NCI-H2107 treated with DMSO at 0.1 percent for 48 hours (cell line): ENCODE results near the gene PTCRA.
"Not testable (repeated sequence)": the region's sequence is repeated elsewhere in the genome, so short reads cannot be mapped to it uniquely, and the experiment has no call there.

Source experiments
- DNase-seq: peaks from one replicate; lab custom pipeline; 2025; ENCODE audit not compliant: unreplicated experiment; lab: John Stamatoyannopoulos, UW

Gene PTCRA

DNA sequence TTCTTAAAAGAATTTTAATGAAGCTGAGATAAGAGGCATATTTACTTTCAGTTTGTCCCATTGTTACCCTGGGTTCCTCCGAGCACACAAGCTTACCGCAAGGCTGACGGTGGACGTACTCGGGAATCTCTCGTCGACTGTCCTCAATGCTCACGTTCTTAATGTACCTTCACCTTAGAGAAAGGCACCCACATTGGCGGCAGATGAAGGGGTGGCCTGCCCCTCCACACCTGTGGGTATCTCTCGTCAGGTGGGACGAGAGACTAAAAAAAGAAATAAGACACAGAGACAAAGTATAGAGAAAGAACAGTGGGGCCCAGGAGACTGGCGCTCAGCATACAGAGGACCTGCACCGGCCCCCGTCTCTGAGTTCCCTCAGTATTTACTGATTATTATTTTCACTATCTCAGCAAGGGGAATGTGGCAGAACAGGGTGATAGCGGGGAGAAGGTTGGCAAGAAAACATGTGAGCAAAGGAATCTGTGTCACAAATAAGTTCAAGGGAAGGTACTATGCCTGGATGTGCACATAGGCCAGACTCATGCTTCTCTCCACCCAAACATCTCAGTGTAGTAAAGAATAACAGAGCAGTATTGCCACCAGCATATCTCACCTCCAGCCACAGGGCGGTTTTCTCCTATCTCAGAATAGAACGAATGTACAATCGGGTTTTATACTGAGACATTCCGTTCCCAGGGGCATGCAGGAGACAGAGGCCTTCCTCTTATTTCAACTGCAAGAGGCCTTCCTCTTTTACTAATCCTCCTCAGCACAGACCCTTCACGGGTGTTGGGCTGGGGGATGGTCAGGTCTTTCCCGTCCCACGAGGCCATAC is 13.2 kb upstream of the PTCRA start:
- not testable (repeated sequence) for DNase-seq

DNA sequence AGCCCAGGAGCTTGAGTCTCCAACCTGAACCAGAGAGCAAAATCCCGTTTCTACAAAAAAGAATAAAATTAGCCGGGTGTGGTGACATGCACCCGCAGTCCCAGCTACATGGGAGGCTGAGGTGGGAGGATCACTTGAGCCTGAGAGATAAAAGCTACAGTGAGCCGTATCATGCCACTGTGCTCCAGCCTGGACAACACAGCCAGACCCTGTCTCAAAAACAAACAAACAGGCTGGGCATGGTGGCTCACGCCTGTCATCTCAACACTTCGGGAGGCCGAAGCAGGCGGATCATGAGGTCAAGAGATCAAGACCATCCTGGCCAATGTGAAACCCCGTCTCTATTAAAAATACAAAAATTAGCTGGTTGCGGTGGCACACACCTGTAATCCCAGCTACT is 11.4 kb upstream of the PTCRA start:
- DNase-seq = no peak

DNA sequence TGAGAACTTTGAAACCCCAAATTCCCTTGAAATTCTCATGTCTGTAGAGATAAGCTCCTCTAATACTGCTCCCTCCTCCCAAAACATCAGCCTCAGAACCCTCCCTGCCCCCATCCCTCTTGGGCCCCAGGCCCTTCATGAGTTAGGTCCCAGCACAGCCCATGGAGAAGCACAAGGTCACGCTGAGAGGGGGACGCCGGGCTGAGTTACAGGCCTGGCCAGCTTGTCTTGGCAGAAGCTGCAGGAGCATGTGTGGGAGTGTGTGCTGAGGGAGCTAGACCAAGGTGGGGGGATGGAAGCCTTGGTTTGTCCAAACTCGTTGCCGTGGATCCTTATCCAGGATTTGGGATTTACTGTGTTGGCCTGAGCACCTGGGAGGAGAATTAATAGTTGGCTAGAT is 8.5 kb upstream of the PTCRA start:
- DNase-seq = no peak

DNA sequence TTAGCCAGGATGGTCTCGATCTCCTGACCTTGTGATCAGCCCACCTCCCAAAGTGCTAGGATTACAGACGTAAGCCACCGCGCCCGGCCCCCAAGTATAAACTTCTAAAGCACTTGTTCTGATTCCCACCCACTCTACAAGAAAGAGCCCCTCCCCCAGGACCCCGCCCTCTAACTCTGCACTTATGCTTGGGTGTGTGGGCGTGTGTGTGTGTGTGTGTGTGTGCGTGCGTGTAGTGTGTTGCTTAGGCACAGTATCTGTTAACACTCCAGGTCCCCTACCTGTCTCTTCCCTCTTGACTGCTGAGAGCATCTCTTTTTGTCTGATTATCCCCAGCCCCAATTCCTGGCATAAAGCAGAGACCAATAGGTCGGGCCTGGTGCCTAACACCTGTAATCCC is 6.0 kb upstream of the PTCRA start:
- no peak for DNase-seq

DNA sequence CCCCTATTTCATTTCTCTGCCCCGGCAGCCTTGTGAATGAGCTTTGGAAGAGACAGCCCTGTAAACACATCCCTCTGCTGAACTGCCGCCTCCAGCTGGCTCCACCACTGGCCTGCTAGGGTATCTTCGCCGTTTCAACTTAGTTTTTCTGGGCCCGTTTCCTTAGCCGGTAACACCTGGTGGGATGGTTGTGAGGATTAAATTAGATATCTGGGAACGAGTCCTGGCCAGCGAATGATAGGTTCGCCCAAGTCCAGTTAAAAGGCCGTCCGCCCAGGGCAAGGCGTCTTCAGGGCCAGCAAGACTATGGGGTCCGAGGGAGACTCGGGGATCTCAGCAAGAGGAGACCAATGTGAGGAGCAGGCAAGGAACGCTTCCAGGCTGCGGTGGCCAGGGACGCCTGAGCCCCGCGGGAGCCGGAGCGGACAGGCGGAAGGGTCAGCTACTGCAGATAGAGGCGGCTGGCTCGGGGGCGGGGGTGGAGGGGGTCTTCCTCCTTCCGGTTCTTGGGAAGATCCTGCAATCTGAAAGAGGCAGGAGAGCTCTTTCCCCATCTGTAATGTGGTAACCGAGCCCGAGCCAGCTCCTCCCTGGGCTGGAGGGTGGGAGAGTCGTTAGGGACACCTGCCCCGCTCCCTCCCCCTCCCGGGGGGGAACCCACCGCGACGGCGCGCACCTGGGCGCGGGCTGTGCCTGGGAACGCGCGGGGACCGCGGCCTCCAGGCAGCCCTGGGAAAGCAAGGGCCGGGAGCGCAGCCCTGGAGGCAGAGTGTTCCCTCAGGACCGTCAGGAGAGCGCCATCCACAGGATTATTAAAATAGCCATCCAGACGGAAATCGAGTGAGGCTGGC is 4.5 kb upstream of the PTCRA start:
- no peak for DNase-seq

DNA sequence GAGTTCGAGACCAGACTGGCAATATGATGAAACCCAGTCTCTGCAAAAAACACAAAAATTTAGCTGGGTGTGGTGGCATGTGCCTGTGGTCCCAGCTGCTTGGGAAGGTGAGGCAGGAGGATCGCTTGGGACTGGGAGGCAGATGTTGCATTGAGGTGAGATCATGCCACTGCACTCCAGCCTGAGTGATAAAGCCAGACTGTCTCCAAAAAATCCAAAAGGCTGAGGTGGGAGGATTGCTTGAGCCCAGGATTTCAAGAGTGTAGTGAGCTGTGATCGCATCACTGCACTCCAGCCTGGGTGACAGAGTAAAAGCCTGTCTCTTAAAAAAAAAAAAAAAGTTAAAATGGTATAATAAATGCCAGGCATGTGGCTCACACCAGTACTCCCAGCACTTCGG is 1.3 kb upstream of the PTCRA start:
- DNase-seq = no peak

DNA sequence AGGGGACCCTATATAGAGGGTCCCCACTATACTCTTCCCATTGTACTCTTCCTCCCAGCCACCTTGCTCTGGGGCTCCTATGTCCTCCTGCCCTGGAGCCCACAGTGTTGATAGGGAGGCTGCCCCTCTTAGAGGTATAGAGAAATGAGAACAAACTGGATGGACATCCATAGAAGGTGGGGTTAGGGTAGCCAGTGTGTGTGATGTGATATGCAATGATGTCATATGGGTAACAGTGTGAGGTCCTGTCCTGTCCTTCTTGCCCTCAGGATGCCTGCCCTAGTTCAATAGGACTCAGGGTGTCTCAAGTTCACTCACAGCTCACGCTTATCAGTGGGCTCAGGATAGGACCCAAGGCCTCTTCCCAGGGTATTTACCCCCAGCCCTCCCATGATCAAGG is 435 bp downstream of the PTCRA start:
- DNase-seq = no peak

DNA sequence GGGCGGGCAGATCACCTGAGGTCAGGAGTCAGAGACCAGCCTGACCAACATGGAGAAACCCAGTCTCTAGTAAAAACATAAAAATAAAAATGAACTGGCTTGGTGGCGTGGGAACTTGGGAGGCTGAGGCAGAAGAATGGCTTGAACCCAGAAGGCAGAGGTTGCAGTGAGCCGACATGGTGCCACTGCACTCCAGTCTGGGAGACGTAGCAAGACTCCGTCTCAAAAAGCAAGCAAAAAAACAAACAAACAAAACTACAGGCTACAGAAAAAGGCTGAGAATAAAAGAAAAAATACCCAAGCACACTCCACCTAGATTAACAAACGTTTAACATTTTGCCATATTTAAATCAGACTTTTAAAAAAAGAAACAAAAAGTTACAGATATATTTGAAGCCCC is 5.9 kb downstream of the PTCRA start:
- no peak for DNase-seq

DNA sequence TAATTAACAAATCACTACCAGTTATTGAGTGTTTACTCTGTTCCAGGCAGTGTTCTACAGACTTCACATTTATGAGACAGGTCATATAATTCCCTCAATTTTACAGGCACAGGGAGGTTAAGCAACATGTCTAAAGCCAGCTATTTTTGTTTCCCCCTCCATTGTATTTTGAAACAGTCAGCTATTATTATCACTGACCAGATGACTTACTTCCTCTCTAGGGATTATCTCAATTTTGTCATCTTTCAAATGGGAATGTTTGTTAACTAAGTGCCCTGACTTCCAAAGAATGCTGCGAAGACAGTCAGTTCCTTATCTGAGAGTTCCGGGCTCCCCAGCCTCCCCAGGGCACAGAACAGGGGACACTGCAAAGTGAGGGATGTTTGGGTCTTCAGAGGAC is 7.8 kb downstream of the PTCRA start:
- no peak for DNase-seq

DNA sequence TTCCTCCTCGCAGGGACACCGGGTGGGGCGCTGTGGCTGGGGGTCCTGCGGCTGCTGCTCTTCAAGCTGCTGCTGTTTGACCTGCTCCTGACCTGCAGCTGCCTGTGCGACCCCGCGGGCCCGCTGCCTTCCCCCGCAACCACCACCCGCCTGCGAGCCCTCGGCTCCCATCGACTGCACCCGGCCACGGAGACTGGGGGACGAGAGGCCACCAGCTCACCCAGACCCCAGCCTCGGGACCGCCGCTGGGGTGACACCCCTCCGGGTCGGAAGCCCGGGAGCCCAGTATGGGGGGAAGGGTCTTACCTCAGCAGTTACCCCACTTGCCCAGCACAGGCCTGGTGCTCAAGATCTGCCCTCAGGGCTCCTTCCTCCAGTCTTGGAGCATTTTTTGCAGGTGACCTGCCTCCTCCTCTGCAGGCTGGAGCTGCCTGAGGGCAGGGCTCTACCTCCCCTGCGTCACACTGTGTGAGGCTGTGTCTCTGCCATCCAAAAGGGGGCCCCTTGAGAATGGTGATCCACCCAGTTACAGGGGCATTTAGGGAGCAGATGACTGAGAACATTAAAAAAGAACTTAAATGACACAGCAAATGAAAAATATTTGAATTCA is 9.5 kb downstream of the PTCRA start:
- DNase-seq = no peak

DNA sequence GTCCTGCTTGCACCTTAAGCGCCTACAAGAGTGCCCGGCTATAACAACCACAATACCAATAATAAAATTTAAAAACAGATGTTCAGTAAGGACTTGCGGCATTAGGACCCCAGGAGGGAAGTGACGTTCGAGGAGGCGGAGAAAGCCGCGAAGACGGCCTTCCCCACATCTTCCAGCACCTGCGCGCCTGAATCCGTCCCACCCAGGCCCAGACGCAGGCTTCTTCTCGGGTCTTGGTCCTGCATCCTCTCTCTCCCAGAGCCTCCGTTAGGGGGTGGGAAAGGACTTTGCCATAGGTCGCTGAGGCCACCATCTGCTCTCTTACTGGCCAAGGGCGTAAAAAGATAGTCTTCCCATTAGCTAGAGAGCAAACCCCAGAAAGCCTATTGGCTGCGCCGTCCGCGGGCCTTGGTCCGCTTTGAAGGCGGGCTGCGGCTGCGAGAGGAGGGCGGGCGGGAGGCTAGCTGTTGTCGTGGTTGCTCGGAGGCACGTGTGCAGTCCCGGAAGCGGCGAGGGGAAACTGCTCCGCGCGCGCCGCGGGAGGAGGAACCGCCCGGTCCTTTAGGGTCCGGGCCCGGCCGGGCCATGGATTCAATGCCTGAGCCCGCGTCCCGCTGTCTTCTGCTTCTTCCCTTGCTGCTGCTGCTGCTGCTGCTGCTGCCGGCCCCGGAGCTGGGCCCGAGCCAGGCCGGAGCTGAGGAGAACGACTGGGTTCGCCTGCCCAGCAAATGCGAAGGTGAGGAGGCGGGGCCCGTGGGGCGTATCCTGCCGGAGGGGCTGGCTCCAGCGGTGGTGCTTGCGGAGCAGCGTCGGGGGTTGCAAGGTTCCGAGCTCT is 13.3 kb downstream of the PTCRA start, which contains the start of gene CNPY3:
Gene CNPY3 (plus strand): TSS at position 495 of the 835 bp plus-strand sequence. CDS start 91 bp downstream, at position 586.
- peak; percentile 94 for DNase-seq

DNA sequence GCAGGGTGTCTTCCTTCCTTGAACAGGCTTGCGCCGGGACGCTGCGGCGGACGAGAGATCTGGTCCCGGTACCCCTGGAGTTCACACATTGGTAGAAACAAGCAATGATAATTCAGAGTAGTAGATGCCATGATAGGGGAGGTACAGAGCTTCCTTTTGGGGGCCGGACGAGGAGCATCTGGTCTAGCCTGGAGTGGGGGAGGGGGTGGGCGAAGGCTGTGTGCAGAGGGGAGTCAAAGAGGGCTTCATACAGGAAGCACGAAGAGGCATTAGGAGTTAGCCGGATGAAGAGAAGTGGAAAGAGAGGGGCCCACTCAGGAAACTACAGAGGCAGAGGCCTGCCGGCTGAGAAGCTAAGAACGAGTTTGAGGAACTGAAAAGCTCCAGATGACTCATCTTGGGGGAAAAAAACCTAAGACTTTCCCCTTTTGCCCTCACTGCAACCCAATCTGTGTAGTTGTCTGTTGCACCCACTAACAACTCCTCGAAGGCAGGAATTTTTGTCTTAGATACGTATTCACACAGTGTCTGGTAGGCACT is 14.0 kb downstream of the PTCRA start:
- DNase-seq = no peak

DNA sequence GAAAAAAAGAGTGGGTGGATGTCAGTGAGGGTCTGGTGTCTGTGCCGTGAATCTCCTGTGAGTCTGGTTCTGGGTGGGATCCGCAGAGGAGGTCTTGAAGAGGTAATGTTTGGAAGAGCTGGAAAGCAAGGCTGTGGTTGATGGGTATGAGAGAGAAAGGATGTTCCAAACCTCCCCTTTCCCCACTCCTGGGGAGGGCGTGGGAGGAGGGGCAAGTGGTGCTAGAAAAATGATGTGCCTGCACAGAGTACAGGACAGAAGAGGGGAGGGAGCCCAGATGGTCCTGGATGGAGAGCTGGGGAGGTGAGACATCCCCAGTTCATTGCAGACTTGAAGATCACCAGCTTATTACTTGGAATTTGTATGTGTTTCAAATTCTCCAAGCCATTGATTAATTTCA is 16.6 kb downstream of the PTCRA start:
- no peak for DNase-seq

DNA sequence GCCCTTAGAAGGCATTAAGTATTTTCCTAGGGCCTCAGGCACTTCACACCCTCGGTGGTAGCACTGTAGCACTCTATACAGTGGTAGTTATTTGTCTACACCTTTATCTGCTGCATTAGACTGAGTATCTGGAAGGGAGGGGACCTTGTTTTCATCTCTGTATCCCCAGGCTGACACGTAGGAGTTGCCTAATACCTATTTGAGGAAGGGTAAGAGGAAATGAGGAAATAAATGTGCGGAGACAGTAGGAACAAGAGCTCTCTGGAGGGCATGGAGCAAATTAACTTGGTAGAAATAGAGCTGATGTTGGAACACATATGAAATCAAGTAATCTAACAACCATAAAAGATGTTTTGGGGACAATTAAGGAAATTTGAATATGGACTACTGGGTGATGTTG is 17.4 kb downstream of the PTCRA start:
- DNase-seq = no peak

DNA sequence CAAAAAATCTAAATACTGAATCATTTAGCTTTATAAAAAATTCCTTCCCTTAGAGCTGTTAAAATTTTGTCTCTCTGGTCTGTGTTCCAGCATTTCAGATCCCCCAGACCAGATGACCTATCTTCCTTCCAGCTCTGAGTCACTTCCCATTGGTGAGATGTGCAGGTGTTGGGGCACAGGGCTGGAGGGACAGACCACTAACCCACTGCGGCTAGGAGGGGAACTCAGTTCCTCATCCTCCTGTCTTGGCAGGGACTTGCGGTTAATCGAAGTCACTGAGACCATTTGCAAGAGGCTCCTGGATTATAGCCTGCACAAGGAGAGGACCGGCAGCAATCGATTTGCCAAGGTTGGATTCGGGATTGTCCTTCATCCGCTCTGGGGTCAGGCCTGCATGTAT is 19.5 kb downstream of the PTCRA start:
- DNase-seq = no peak

DNA sequence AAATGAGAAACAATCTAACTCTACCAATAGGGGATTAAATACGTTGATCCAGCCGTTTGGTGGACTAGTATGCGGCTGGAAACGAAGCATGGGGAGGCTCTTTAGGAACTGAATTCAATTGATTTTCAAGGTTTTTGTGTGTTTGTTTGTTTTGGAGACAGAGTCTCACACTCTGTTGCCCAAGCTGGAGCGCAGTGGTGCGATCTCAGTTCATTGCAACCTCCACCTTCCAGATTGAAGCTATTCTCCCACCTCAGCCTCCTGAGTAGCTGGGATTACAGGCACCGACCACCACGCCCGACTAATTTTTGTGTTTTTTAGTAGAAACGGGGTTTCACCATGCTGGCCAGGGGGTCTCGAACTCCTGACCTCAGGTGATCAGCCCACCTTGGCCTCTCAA is 20.5 kb downstream of the PTCRA start:
- DNase-seq = no peak

DNA sequence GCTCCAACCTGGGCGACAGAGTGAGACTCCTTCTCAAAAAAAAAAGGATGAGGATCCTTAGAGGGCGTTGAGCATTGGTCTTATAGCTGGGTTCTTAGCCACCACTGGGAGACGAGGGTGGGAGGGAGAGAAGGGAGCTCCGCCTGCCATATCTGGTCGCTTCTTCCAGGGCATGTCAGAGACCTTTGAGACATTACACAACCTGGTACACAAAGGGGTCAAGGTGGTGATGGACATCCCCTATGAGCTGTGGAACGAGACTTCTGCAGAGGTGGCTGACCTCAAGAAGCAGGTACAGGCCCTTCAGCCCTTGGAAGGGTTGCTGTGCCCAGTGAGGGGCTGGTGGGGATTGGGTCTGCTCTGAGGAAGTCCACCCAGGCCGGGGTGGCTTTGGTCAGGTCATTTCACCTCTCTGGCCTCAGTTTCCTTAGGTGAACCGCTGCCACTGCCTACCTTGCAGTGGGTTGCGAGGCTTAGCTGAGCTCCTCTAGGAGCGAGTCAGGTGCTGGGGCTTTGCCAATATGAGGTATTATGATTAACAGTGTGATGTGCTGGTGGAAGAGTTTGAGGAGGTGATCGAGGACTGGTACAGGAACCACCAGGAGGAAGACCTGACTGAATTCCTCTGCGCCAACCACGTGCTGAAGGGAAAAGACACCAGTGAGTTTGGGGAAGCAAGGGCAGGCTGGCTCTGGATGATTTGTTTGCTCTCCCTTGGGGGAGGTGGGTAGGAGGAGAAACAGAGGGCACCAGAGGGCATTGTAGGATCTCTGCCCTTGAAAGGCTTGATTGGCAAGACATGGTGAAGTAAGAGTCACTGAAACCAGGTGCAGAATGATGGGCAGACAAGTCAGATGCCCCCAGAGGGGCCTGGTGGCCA is 21.9 kb downstream of the PTCRA start:
- no peak for DNase-seq

DNA sequence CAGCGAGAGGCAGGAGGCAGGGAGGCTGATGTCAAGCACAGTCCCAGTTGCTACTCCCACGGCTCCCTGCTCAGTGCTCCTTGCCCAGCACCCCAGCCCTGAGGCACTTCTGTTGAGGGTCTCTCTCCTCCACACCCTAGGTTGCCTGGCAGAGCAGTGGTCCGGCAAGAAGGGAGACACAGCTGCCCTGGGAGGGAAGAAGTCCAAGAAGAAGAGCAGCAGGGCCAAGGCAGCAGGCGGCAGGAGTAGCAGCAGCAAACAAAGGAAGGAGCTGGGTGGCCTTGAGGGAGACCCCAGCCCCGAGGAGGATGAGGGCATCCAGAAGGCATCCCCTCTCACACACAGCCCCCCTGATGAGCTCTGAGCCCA is 22.6 kb downstream of the PTCRA start:
- DNase-seq = no peak

DNA sequence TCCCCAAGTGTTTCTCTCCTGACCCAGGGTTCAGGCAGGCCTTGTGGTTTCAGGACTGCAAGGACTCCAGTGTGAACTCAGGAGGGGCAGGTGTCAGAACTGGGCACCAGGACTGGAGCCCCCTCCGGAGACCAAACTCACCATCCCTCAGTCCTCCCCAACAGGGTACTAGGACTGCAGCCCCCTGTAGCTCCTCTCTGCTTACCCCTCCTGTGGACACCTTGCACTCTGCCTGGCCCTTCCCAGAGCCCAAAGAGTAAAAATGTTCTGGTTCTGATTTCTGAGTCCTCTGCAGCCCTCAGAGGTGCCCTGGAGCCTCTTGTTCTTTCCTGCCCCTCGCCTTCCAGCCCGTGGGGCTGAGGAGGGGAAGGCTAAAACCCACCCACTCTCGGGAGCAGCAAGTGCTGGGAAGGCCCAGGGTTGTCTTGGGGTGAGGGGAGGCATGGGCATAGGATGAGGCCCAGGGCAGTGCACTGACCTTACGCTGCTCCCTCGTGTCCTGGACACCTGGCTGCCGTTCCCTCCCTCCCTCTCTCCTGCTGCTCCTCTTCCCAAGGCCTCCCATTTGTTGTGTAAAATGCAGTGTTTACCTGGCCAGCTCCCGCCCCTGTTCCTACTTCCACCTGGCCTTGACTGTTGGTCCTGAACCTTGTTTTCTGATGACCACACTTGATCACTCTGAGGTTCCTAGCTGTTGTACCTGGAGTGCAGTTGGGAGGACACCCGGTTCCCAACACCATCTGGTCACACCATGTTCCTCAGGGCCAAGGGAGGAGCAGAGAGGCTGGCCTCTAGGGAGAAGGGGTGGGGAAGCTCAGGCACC is 23.3 kb downstream of the PTCRA start:
- DNase-seq = no peak
